Astrocyte of the spinal cord (primary cell): Measurements from ENCODE around the gene MGAT5.

Experiments
- DNase-seq: peaks from one replicate; pipeline ENCODE4 v3.0.0; 2011; ENCODE audit warnings: low read depth, low spot score
- H3K4me3 ChIP-seq: 2 replicates; pipeline ENCODE4 v1.5.1; 2011; ENCODE audit warnings: low read depth, mild to moderate bottlenecking, low read length, moderate library complexity
- CTCF ChIP-seq: IDR thresholded peaks from 2 replicates; pipeline ENCODE4 v1.5.1; 2012; ENCODE audit warnings: low read depth, mild to moderate bottlenecking, low read length, inconsistent platforms
- in situ Hi-C: cut with HindIII; loops from 2 replicates; pipeline ENCODE4 v1.10.0; 2017; ENCODE audit warnings: low sequenced_read_pairs

Gene MGAT5

GRCh38 chr2:134344954-134345697 is 91.3 kb downstream of the MGAT5 start:
- no peak for DNase-seq
- in situ Hi-C loops, result no loop called here
- no peak for TF ChIP-seq CTCF
- H3K4me3 ChIP-seq, result no peak overlapping the region

DNA sequence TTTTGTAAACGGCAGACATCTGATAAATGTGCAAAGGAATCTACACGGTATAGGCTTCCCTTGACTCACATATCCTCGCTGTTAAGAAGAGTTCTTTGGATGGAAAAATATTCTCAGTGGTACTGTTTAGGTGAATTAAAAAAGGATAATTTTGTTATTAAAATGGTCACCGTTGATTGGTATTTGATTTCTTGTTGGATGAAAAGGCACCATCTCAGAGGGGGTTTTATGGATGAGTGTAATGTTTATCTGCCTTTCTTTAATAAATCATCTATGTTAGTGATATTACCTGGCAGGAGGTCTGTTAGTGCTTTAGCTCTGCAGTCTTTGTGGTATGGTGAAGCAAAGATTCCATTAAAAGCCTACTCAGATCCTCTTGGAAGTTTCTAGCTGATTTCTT is 92.3 kb downstream of the MGAT5 start:
- no peak overlapping the region for H3K4me3 ChIP-seq
- no peak for TF ChIP-seq CTCF
- in situ Hi-C loops, result no loop called here
- DNase-seq, result no peak

- no peak for TF ChIP-seq CTCF
- DNase-seq, result no peak
- in situ Hi-C loops, result no loop called here
- H3K4me3 ChIP-seq, result no peak overlapping the region
Measured at GRCh38 chr2:134347756-134348155, 93.9 kb downstream of the MGAT5 start.

GRCh38 chr2:134348239-134348638 is 94.4 kb downstream of the MGAT5 start:
- in situ Hi-C loops, result no loop called here
- H3K4me3 ChIP-seq, result no peak overlapping the region
- TF ChIP-seq CTCF, result no peak
- DNase-seq, result peak; percentile 60

DNA sequence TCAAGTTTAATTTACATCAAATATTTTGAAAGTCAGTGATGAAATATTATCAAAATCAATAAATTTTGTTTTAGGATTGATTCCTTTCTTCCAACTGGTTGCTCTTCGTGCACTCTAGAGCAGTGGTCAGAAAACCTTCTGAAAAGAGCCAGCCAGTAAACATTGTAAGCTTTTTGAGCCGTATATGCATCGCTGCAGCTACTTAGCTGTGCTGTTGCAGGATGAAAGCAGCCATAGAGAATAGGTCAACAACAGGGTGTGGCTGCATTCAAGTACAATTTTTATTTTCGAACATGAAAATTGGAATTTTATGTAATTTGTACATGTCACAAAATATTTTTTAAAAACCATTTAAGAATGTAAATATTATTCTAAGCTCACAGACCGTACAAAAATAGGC is 94.9 kb downstream of the MGAT5 start:
- H3K4me3 ChIP-seq, result no peak overlapping the region
- TF ChIP-seq CTCF, result no peak
- in situ Hi-C loops, result no loop called here
- no peak for DNase-seq

GRCh38 chr2:134351016-134351415 is 97.1 kb downstream of the MGAT5 start:
- no peak for DNase-seq
- in situ Hi-C loops, result no loop called here
- no peak overlapping the region for H3K4me3 ChIP-seq
- no peak for TF ChIP-seq CTCF

- DNase-seq, result no peak
- in situ Hi-C loops, result no loop called here
- no peak overlapping the region for H3K4me3 ChIP-seq
- TF ChIP-seq CTCF, result no peak
Measured at GRCh38 chr2:134351899-134352298, 98.0 kb downstream of the MGAT5 start.
